ENCODE data around the gene PLPPR1. TPM values are rescaled to one million over a fixed set of nuclear protein-coding genes. Genes with fewer than 3 reads are reported as not detected.

PLPPR1 gene
- total RNA-seq, 1 experiment from 2014 or later: 2.4 TPM

- H3K9ac ChIP-seq (ENCODE audit: extremely low read depth, insufficient read length, low read length): no peak overlapping the region
Measured at GRCh38 chr9:101073122-101073521, 44.6 kb downstream of the PLPPR1 start.

More at GRCh38 chr9:101073122-101073521, 44.6 kb downstream of the PLPPR1 start:
- Histone ChIP-seq H2BK20ac (ENCODE audit: low read depth, low read length, poor library complexity, severe bottlenecking) (no peak overlapping the region), H2AFZ (ENCODE audit: low read length) (no peak overlapping the region), H3K4me1 (ENCODE audit: insufficient read depth, low read length) (peaks cover 9% of the 10 kb centered on the region; the same call in 1 of the 2 replicates), H2BK15ac (ENCODE audit: low read depth, low read length) (no peak overlapping the region), H2BK120ac (ENCODE audit: low read depth, low read length, poor library complexity, severe bottlenecking) (no peak overlapping the region), H3K56ac (ENCODE audit: insufficient read length, low read depth, low read length) (no peak overlapping the region), H2AK5ac (ENCODE audit: insufficient read length, low read length) (no peak overlapping the region), H3K4ac (ENCODE audit: low read depth, low read length) (no peak overlapping the region), H3K18ac (ENCODE audit: insufficient read length, low read depth, low read length) (no peak overlapping the region), H3K14ac (ENCODE audit: insufficient read depth, low read length) (no peak overlapping the region), H3K79me1 (ENCODE audit: insufficient read depth, low read depth, low read length, poor library complexity, severe bottlenecking) (no peaks in the 10 kb centered on the region), H3T11ph (ENCODE audit: low read length) (no peak overlapping the region), H3K27ac (ENCODE audit: insufficient read length, low read depth, low read length) (no peak overlapping the region), H3K23ac (ENCODE audit: insufficient read length, low read depth, low read length) (no peak overlapping the region), H2BK5ac (ENCODE audit: insufficient read length, low read length) (no peak overlapping the region), H3K9me3 (ENCODE audit: control insufficient read depth, low read depth, low read length) (no peaks in the 10 kb centered on the region), H4K91ac (ENCODE audit: insufficient read length, low read depth, low read length) (no peak overlapping the region), H4K5ac (ENCODE audit: insufficient read length, low read depth, low read length) (no peak overlapping the region), H4K20me1 (ENCODE audit: control insufficient read depth, insufficient read depth, insufficient read length) (no peaks in the 10 kb centered on the region), H3K27me3 (ENCODE audit: insufficient read depth, low read length) (no peaks in the 10 kb centered on the region), H3K79me2 (ENCODE audit: insufficient read depth, low read length) (0 out of 2 replicates have a peak, but pooled peaks cover 2% of the 10 kb centered on the region), H3K4me2 (ENCODE audit: insufficient read depth, insufficient read length, low read length) (no peak overlapping the region), H4K8ac (replicated peaks; ENCODE audit: insufficient read length, low read depth, low read length) (no peak overlapping the region), H3K23me2 (ENCODE audit: insufficient read length, low read depth, low read length, poor library complexity, severe bottlenecking) (no peaks in the 10 kb centered on the region), H2BK12ac (ENCODE audit: insufficient read length, low read depth, low read length) (no peak overlapping the region)
- TF ChIP-seq, protein P1, sequence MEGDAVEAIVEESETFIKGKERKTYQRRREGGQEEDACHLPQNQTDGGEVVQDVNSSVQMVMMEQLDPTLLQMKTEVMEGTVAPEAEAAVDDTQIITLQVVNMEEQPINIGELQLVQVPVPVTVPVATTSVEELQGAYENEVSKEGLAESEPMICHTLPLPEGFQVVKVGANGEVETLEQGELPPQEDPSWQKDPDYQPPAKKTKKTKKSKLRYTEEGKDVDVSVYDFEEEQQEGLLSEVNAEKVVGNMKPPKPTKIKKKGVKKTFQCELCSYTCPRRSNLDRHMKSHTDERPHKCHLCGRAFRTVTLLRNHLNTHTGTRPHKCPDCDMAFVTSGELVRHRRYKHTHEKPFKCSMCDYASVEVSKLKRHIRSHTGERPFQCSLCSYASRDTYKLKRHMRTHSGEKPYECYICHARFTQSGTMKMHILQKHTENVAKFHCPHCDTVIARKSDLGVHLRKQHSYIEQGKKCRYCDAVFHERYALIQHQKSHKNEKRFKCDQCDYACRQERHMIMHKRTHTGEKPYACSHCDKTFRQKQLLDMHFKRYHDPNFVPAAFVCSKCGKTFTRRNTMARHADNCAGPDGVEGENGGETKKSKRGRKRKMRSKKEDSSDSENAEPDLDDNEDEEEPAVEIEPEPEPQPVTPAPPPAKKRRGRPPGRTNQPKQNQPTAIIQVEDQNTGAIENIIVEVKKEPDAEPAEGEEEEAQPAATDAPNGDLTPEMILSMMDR (conservative IDR thresholded peaks at IDR 0.05): no peak
- H3K36me3 Mint-ChIP-seq (ENCODE audit: insufficient read depth in 1 of 3, low read depth in 3 of 3): peaks cover 0 to 6% (median 0%) of the 10 kb centered on the region in 3 experiments; a peak in 3 of 7 replicates
- H3K27ac Mint-ChIP-seq: peak overlapping the region in 1 of 3 experiments; percentile 13; a peak in 2 of 7 replicates
- DNase-seq: no peak
- H3K4me3 Mint-ChIP-seq: no peak overlapping the region
- H3K27me3 Mint-ChIP-seq (ENCODE audit: low read depth): no peaks in the 10 kb centered on the region
- H3K9me3 Mint-ChIP-seq: peaks cover 0 to 2% of the 10 kb centered on the region in 2 experiments; a peak in 4 of 5 replicates
- peaks cover 64 to 75% of the 10 kb centered on the region in 2 experiments for H3K4me1 Mint-ChIP-seq
- no CpG with 5 or more reads among the region's 2 CpGs for WGBS (ENCODE audit: extremely low coverage, insufficient read length, low lambda C conversion rate)
